Measurements from ENCODE around the gene NTN1.

DNA sequence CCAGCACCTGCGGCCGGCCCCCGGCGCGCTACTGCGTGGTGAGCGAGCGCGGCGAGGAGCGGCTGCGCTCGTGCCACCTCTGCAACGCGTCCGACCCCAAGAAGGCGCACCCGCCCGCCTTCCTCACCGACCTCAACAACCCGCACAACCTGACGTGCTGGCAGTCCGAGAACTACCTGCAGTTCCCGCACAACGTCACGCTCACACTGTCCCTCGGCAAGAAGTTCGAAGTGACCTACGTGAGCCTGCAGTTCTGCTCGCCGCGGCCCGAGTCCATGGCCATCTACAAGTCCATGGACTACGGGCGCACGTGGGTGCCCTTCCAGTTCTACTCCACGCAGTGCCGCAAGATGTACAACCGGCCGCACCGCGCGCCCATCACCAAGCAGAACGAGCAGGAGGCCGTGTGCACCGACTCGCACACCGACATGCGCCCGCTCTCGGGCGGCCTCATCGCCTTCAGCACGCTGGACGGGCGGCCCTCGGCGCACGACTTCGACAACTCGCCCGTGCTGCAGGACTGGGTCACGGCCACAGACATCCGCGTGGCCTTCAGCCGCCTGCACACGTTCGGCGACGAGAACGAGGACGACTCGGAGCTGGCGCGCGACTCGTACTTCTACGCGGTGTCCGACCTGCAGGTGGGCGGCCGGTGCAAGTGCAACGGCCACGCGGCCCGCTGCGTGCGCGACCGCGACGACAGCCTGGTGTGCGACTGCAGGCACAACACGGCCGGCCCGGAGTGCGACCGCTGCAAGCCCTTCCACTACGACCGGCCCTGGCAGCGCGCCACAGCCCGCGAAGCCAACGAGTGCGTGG, 1.5 kb downstream of the NTN1 start:
- no peak for TF ChIP-seq POLR2AphosphoS5 (IDR thresholded peaks at IDR 0.05; ENCODE audit: low read depth, low read length)
- TF ChIP-seq POLR2A (IDR thresholded peaks at IDR 0.05; ENCODE audit: low read depth, low read length), result no peak
- no peak for TF ChIP-seq TAF1 (IDR thresholded peaks at IDR 0.05; ENCODE audit: low read depth, low read length)
- no peak for TF ChIP-seq SPI1 (IDR thresholded peaks at IDR 0.05; ENCODE audit: low read depth, low read length)
- TF ChIP-seq PAX5 (IDR thresholded peaks at IDR 0.05; ENCODE audit: insufficient read depth, low read length, severe bottlenecking), result no peak
- no peak for TF ChIP-seq POU2F2 (IDR thresholded peaks at IDR 0.05; ENCODE audit: low read depth, low read length)
